ENCODE data around the gene LRRC28. TPM values are rescaled to one million over a fixed set of nuclear protein-coding genes. Genes with fewer than 3 reads are reported as not detected.

LRRC28 gene
- polyA plus RNA-seq, 1 of the 3 experiments (the other 2 are of a cell fraction) = 15.2 TPM

DNA sequence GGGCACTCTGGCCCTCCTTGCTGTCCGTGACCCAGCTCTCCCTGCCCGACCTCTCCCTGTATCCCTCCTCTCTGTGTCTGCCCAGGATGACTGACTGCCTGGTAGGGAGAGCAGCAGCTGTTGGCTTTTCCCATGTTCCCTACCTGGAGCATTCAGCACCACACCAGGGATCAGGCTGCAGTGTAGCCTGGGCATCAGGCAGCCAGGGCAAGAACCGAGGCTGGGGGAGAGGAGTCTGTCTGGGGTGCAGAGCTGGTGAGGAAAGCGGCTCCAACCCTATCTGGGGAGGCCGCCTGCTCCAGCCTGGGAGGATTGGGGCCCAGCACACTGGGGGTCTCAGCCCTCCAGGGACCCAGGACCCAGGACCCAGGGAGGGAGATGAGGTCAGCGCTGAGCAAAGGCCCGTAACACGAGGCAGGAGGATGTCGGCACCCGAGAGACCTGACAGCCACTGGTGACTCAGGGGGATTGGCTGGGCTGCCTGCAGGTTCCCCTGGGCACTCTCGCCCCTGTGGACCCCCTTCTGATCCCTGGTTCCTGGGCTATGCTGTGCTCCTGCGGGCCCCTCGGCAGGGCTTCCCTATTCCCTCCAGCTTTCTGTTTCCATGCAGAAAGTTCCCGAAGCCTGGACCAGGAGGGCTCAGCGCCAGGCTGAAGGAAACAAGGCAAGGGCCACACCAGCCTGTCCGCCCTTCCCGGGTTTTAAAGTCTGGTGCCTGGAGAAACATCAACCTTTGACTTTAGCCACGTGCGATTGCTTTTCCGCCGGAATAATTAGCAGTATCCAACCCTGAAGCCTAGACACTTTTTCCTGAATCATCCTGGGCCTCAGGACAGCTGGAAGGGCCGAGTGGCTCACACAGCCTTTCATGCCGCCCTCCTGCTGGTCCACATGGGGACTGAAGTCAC is 186.3 kb downstream of the LRRC28 start:
- Histone ChIP-seq H3K9me2 (no peaks in the 10 kb centered on the region), H3K9ac (no peak overlapping the region), H3K79me2 (ENCODE audit: insufficient read depth) (no peaks in the 10 kb centered on the region), H2AFZ (ENCODE audit: low read depth) (no peak overlapping the region), H3K4me2 (no peak overlapping the region), H3F3A (replicated peaks; ENCODE audit: insufficient read depth) (peaks cover 7% of the 10 kb centered on the region), H3K27me3 (ENCODE audit: insufficient read depth) (no peaks in the 10 kb centered on the region), H3K9me3 (no peaks in the 10 kb centered on the region), H4K20me1 (ENCODE audit: insufficient read depth) (no peaks in the 10 kb centered on the region), H3K4me1 (ENCODE audit: control insufficient read depth in 1 of 2, insufficient read depth in 2 of 2, low read depth in 1 of 2, low read length in 1 of 2) (peaks cover 6 to 13% of the 10 kb centered on the region in 2 experiments; a peak in 3 of 4 replicates), H3K27ac (ENCODE audit: low read depth in 2 of 2, low read length in 1 of 2) (no peak overlapping the region), H3K4me3 (ENCODE audit: low read depth in 2 of 2, low read length in 1 of 2) (no peak overlapping the region), H3K36me3 (replicated peaks in 1 of 2; ENCODE audit: control insufficient read depth in 1 of 2, insufficient read depth in 2 of 2, low read length in 1 of 2) (no peaks in the 10 kb centered on the region)
- TF ChIP-seq RFX5 (IDR thresholded peaks at IDR 0.05; ENCODE audit: low read length) (no peak), GATA2 (CRISPR knock-in tag; IDR thresholded peaks at IDR 0.05) (no peak), CTCF (IDR thresholded peaks at IDR 0.05) (no peak), FOXJ3 (CRISPR knock-in tag; IDR thresholded peaks at IDR 0.05) (no peak), RAD21 (IDR thresholded peaks at IDR 0.05; ENCODE audit: low read length) (no peak), RXRA (IDR thresholded peaks at IDR 0.05; ENCODE audit: borderline replicate concordance, low read depth) (no peak), JUND (IDR thresholded peaks at IDR 0.05) (no peak), SIN3A (IDR thresholded peaks at IDR 0.05; ENCODE audit: borderline replicate concordance, low read depth, low read length) (no peak), POLR2AphosphoS5 (IDR thresholded peaks at IDR 0.05; ENCODE audit: low read depth, low read length) (no peak), RCOR1 (IDR thresholded peaks at IDR 0.05; ENCODE audit: low read length) (no peak), EZH2phosphoT487 (IDR thresholded peaks at IDR 0.05; ENCODE audit: borderline replicate concordance, low read depth) (no peak), SMC3 (IDR thresholded peaks at IDR 0.05; ENCODE audit: low read depth, low read length) (no peak), TAF1 (IDR thresholded peaks at IDR 0.05; ENCODE audit: borderline replicate concordance, low read depth, low read length) (no peak), TCF12 (IDR thresholded peaks at IDR 0.05) (no peak)
- TF ChIP-seq, protein P1, sequence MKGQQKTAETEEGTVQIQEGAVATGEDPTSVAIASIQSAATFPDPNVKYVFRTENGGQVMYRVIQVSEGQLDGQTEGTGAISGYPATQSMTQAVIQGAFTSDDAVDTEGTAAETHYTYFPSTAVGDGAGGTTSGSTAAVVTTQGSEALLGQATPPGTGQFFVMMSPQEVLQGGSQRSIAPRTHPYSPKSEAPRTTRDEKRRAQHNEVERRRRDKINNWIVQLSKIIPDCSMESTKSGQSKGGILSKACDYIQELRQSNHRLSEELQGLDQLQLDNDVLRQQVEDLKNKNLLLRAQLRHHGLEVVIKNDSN (IDR thresholded peaks at IDR 0.05; ENCODE audit: borderline replicate concordance, low read depth) = no peak
- TF ChIP-seq, protein P2, sequence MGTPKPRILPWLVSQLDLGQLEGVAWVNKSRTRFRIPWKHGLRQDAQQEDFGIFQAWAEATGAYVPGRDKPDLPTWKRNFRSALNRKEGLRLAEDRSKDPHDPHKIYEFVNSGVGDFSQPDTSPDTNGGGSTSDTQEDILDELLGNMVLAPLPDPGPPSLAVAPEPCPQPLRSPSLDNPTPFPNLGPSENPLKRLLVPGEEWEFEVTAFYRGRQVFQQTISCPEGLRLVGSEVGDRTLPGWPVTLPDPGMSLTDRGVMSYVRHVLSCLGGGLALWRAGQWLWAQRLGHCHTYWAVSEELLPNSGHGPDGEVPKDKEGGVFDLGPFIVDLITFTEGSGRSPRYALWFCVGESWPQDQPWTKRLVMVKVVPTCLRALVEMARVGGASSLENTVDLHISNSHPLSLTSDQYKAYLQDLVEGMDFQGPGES (IDR thresholded peaks at IDR 0.05; ENCODE audit: low read depth, low read length) = no peak
- POLR2A ChIA-PET = no interaction called here
- DNase-seq = no peak
- WGBS (ENCODE audit: low lambda C conversion rate) = 85% methylated on average over 18 of the region's 23 CpGs
- CTCF ChIA-PET = interaction anchor here (0.9 kb wide), 1 partner anchor 267 kb away, joined by 4 read pairs; no protein-coding TSS in a partner anchor
